ENCODE data around the gene TRAK2.

Gene TRAK2

DNA sequence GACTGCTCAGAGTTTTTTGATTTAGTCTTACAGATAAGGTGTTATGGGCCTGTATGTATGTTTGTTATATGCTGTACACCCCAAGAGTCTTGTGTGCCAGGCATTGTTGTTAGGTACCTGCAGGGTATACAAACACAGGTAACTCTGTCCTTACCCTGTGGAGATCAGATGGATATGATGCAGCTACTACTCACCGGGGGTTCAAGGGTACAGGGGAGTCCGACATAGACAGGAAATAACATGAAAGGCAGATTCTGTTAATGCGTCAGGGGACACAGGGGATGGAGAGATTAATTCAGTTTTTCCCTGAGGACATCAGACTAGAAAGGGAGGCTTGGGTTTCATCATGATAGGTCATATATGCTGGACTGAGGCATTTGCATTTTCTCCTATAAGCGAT is 31.3 kb downstream of the TRAK2 start:
- H4K5ac ChIP-seq (ENCODE audit: low read length): no peak overlapping the region
- no peak overlapping the region for H3K4me2 ChIP-seq (ENCODE audit: low read length)
- H4K8ac ChIP-seq (ENCODE audit: low read depth, low read length): no peak overlapping the region
- H2BK120ac ChIP-seq (ENCODE audit: low read depth, low read length): no peak overlapping the region
- H2BK5ac ChIP-seq (ENCODE audit: low read length): no peak overlapping the region
- H3K4me3 ChIP-seq (ENCODE audit: low read length): no peak overlapping the region
- H3K4me1 ChIP-seq (ENCODE audit: control insufficient read depth, low read depth, low read length): no peaks in the 10 kb centered on the region
- no peak for DNase-seq
- no peaks in the 10 kb centered on the region for H3K36me3 ChIP-seq (ENCODE audit: control insufficient read depth, insufficient read depth, low read length)
- no peak overlapping the region for H2BK15ac ChIP-seq (replicated peaks; ENCODE audit: low read depth)
- no peaks in the 10 kb centered on the region for H3K27me3 ChIP-seq (ENCODE audit: insufficient read depth, low read length, poor library complexity)
- no CpG with 5 or more reads among the region's 4 CpGs for WGBS (ENCODE audit: extremely low coverage, insufficient coverage, low lambda C conversion rate)
- H3K79me1 ChIP-seq (ENCODE audit: low read length): no peaks in the 10 kb centered on the region
- no peak overlapping the region for H3K4ac ChIP-seq (ENCODE audit: low read depth, low read length)
- no peak overlapping the region for H3K18ac ChIP-seq (ENCODE audit: low read length)
- H3K9ac ChIP-seq (ENCODE audit: low read length): no peak overlapping the region
- H3K56ac ChIP-seq (ENCODE audit: low read length): no peak overlapping the region
- no peak overlapping the region for H3K27ac ChIP-seq (ENCODE audit: low read depth, low read length)
- no peak overlapping the region for H3K23ac ChIP-seq (ENCODE audit: low read length)
- no peak overlapping the region for H2AK5ac ChIP-seq (ENCODE audit: low read length)
- no peaks in the 10 kb centered on the region for H3K79me2 ChIP-seq (ENCODE audit: control insufficient read depth, insufficient read depth, low read length)

DNA sequence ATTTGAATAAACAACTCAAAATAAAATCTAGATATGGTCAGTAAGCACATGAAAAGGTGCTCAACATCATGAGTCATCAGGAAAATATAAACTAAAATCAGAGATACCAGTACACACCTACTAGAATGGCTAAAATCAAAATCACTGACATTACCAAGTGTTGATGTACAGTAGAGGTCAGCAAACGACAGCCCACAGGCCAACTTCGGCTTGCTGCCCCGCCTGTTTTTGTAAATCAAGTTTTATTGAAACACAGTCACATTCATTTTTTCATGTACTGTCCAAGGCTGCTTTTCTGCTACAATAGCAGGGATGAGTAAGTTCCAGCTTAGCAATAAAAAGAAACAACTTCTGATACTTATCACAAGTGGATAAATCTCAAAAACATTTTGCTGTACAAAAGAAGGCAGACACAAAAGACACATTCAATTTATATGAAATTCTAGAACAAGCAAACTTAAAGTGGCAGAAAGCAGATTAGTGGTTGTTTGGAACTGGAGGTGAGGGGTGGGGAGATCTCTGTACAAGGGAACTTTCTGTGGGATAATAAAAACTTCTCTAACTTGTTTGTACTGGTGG is 32.1 kb downstream of the TRAK2 start:
- no peak overlapping the region for H3K4ac ChIP-seq (ENCODE audit: low read depth, low read length)
- H3K79me1 ChIP-seq (ENCODE audit: low read length): no peaks in the 10 kb centered on the region
- H3K4me1 ChIP-seq (ENCODE audit: control insufficient read depth, low read depth, low read length): no peaks in the 10 kb centered on the region
- H2BK15ac ChIP-seq (replicated peaks; ENCODE audit: low read depth): no peak overlapping the region
- H2BK120ac ChIP-seq (ENCODE audit: low read depth, low read length): no peak overlapping the region
- no peak for DNase-seq
- no peaks in the 10 kb centered on the region for H3K79me2 ChIP-seq (ENCODE audit: control insufficient read depth, insufficient read depth, low read length)
- H3K36me3 ChIP-seq (ENCODE audit: control insufficient read depth, insufficient read depth, low read length): no peaks in the 10 kb centered on the region
- no peak overlapping the region for H3K9ac ChIP-seq (ENCODE audit: low read length)
- WGBS (ENCODE audit: extremely low coverage, insufficient coverage, low lambda C conversion rate): no CpG with 5 or more reads among the region's 3 CpGs
- no peak overlapping the region for H4K8ac ChIP-seq (ENCODE audit: low read depth, low read length)
- H3K27ac ChIP-seq (ENCODE audit: low read depth, low read length): no peak overlapping the region
- H3K23ac ChIP-seq (ENCODE audit: low read length): no peak overlapping the region
- no peak overlapping the region for H3K56ac ChIP-seq (ENCODE audit: low read length)
- no peak overlapping the region for H3K4me2 ChIP-seq (ENCODE audit: low read length)
- H2AK5ac ChIP-seq (ENCODE audit: low read length): no peak overlapping the region
- H3K18ac ChIP-seq (ENCODE audit: low read length): no peak overlapping the region
- no peak overlapping the region for H2BK5ac ChIP-seq (ENCODE audit: low read length)
- no peaks in the 10 kb centered on the region for H3K27me3 ChIP-seq (ENCODE audit: insufficient read depth, low read length, poor library complexity)
- H3K4me3 ChIP-seq (ENCODE audit: low read length): no peak overlapping the region
- H4K5ac ChIP-seq (ENCODE audit: low read length): no peak overlapping the region

DNA sequence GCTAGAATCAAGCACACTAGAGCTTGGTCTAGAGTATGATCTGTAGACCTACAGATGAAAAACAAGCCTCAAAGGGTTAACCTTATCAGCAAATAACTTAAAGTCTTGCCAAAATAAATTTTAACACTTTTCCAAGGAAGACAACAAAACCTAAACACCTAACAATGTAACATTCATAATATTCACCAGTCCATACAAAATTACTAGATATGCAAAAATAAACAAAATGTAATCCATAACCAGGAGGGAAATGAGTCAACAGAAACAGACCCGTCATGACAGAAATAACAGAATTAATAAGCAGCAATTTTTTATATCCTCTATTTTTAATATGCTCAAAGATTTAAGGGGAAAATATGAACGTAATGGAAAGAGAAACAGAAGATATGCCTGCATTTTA is 36.1 kb downstream of the TRAK2 start:
- Histone ChIP-seq H3K27ac (ENCODE audit: low read depth, low read length) (no peak overlapping the region), H4K8ac (ENCODE audit: low read depth, low read length) (no peak overlapping the region), H2BK120ac (ENCODE audit: low read depth, low read length) (no peak overlapping the region), H3K27me3 (ENCODE audit: insufficient read depth, low read length, poor library complexity) (no peaks in the 10 kb centered on the region), H2BK15ac (replicated peaks; ENCODE audit: low read depth) (no peak overlapping the region), H3K9ac (ENCODE audit: low read length) (no peak overlapping the region), H3K56ac (ENCODE audit: low read length) (no peak overlapping the region), H3K4me1 (ENCODE audit: control insufficient read depth, low read depth, low read length) (no peaks in the 10 kb centered on the region), H3K23ac (ENCODE audit: low read length) (no peak overlapping the region), H4K5ac (ENCODE audit: low read length) (no peak overlapping the region), H3K4me3 (ENCODE audit: low read length) (no peak overlapping the region), H2BK5ac (ENCODE audit: low read length) (no peak overlapping the region), H3K4ac (ENCODE audit: low read depth, low read length) (no peak overlapping the region), H2AK5ac (ENCODE audit: low read length) (no peak overlapping the region), H3K4me2 (ENCODE audit: low read length) (no peak overlapping the region), H3K79me1 (ENCODE audit: low read length) (no peaks in the 10 kb centered on the region), H3K79me2 (ENCODE audit: control insufficient read depth, insufficient read depth, low read length) (no peaks in the 10 kb centered on the region), H3K18ac (ENCODE audit: low read length) (no peak overlapping the region), H3K36me3 (ENCODE audit: control insufficient read depth, insufficient read depth, low read length) (no peaks in the 10 kb centered on the region)
- no CpG with 5 or more reads among the region's 2 CpGs for WGBS (ENCODE audit: extremely low coverage, insufficient coverage, low lambda C conversion rate)
- no peak for DNase-seq

DNA sequence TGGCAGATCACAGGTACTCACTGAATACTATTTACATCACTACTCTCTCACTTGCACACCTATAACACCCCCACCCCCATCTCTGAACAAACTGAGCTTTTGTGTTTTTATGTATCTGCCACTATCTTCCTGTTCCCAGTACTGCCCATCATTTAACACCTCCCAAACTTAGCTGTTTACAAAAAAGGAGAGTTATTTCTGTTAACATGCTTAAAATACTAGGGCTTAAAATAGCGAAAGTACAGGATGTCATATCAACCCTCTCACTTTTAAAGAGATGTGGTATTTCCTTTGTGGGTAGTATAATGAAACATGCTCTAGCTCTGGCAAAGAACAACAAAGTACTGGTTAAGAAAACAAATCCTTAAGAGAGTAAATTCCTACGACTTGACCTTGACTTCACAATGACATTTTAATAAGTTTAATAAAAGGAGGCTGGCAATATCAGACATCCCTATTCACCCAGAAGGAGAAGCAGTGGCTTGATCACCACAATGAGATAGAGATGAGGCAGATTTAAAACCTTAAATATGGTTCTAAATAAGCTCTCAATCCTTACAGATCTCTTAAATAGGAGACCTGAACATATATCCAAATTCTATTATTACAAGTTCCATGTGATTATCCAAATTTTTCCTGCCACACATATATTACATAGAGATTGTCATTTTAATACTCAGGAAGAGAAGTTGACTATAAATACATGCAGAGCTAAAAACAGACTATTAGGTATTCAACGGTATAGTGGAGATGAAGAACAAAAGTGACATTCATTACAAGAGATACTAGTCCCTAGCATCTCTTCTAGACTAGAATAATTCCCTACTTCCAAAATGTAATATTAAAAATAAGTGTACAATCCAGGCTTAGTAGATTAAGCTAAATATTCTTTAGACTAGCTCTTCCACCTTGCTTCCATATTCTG is 36.9 kb downstream of the TRAK2 start:
- Histone ChIP-seq H2BK120ac (ENCODE audit: low read depth, low read length) (no peak overlapping the region), H3K36me3 (ENCODE audit: control insufficient read depth, insufficient read depth, low read length) (no peaks in the 10 kb centered on the region), H3K27me3 (ENCODE audit: insufficient read depth, low read length, poor library complexity) (no peaks in the 10 kb centered on the region), H2AK5ac (ENCODE audit: low read length) (no peak overlapping the region), H3K4me2 (ENCODE audit: low read length) (no peak overlapping the region), H3K18ac (ENCODE audit: low read length) (no peak overlapping the region), H3K9ac (ENCODE audit: low read length) (no peak overlapping the region), H3K4me1 (ENCODE audit: control insufficient read depth, low read depth, low read length) (no peaks in the 10 kb centered on the region), H2BK15ac (replicated peaks; ENCODE audit: low read depth) (no peak overlapping the region), H3K4me3 (ENCODE audit: low read length) (no peak overlapping the region), H3K79me2 (ENCODE audit: control insufficient read depth, insufficient read depth, low read length) (no peaks in the 10 kb centered on the region), H3K79me1 (ENCODE audit: low read length) (no peaks in the 10 kb centered on the region), H3K4ac (ENCODE audit: low read depth, low read length) (no peak overlapping the region), H3K56ac (ENCODE audit: low read length) (no peak overlapping the region), H4K5ac (ENCODE audit: low read length) (no peak overlapping the region), H2BK5ac (ENCODE audit: low read length) (no peak overlapping the region), H3K27ac (ENCODE audit: low read depth, low read length) (no peak overlapping the region), H4K8ac (ENCODE audit: low read depth, low read length) (no peak overlapping the region), H3K23ac (ENCODE audit: low read length) (no peak overlapping the region)
- WGBS (ENCODE audit: extremely low coverage, insufficient coverage, low lambda C conversion rate): no CpG with 5 or more reads among the region's 3 CpGs
- no peak for DNase-seq

DNA sequence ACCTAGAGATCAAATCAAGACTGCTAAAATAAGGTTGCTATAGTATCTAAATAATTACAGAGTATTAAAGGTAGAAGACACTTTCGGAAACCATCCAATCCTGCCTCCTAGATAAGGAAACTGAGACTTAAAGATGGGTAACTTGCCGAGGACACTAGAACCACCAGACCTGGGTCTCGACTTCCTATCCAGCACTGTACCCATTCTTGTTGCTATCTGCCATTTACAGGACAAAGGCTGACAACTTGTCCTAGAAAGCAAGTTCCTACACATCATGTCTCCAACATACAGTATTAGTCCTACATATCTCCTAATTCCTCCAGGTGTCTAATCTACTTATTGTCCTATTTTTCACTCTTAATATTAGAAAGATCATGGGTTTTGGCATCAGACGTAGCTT is 37.7 kb downstream of the TRAK2 start:
- no peak overlapping the region for H2AK5ac ChIP-seq (ENCODE audit: low read length)
- no CpG with 5 or more reads among the region's 4 CpGs for WGBS (ENCODE audit: extremely low coverage, insufficient coverage, low lambda C conversion rate)
- no peak overlapping the region for H3K4me3 ChIP-seq (ENCODE audit: low read length)

More for the DNA sequence above, 37.7 kb downstream of the TRAK2 start:
- Histone ChIP-seq H2BK5ac (ENCODE audit: low read length) (no peak overlapping the region), H3K18ac (ENCODE audit: low read length) (no peak overlapping the region), H3K23ac (ENCODE audit: low read length) (no peak overlapping the region), H3K4me2 (ENCODE audit: low read length) (no peak overlapping the region), H3K79me1 (ENCODE audit: low read length) (no peaks in the 10 kb centered on the region), H2BK120ac (ENCODE audit: low read depth, low read length) (no peak overlapping the region), H3K27me3 (ENCODE audit: insufficient read depth, low read length, poor library complexity) (no peaks in the 10 kb centered on the region), H3K27ac (ENCODE audit: low read depth, low read length) (no peak overlapping the region), H3K56ac (ENCODE audit: low read length) (no peak overlapping the region), H3K79me2 (ENCODE audit: control insufficient read depth, insufficient read depth, low read length) (no peaks in the 10 kb centered on the region), H3K36me3 (ENCODE audit: control insufficient read depth, insufficient read depth, low read length) (no peaks in the 10 kb centered on the region), H3K4ac (ENCODE audit: low read depth, low read length) (no peak overlapping the region), H2BK15ac (replicated peaks; ENCODE audit: low read depth) (no peak overlapping the region), H3K9ac (ENCODE audit: low read length) (no peak overlapping the region), H3K4me1 (ENCODE audit: control insufficient read depth, low read depth, low read length) (no peaks in the 10 kb centered on the region), H4K5ac (ENCODE audit: low read length) (no peak overlapping the region), H4K8ac (ENCODE audit: low read depth, low read length) (no peak overlapping the region)
- DNase-seq: no peak
